Measurements from ENCODE around the gene BLACAT1.

GRCh38 chr1:205452364-205452763 is 3.5 kb downstream of the BLACAT1 start:
- TF ChIP-seq CTCF (IDR thresholded peaks at IDR 0.05) (no peak), POLR2AphosphoS5 (IDR thresholded peaks at IDR 0.05) (no peak), EP300 (IDR thresholded peaks at IDR 0.05) (no peak), POLR2A (IDR thresholded peaks at IDR 0.05) (no peak)
